Fibroblast of mammary gland (primary cell): ENCODE measurements around the gene S100G.

Experiments
- DNase-seq: peaks from one replicate; pipeline ENCODE4 v3.0.0-alpha.2; 2010; ENCODE audit warnings: low read depth
- H3K4me3 ChIP-seq: 2 replicates; pipeline ENCODE4 v1.5.1; 2011; ENCODE audit warnings: low read depth, mild to moderate bottlenecking, low read length, moderate library complexity; ENCODE audit not compliant: control insufficient read depth
- TF ChIP-seq, protein P1 (sequence below): conservative IDR thresholded peaks from 2 replicates; pipeline ENCODE4 v1.5.1; 2011; ENCODE audit warnings: low read depth, low read length, inconsistent platforms; ENCODE audit not compliant: control insufficient read depth, insufficient read depth

The S100G gene

DNA sequence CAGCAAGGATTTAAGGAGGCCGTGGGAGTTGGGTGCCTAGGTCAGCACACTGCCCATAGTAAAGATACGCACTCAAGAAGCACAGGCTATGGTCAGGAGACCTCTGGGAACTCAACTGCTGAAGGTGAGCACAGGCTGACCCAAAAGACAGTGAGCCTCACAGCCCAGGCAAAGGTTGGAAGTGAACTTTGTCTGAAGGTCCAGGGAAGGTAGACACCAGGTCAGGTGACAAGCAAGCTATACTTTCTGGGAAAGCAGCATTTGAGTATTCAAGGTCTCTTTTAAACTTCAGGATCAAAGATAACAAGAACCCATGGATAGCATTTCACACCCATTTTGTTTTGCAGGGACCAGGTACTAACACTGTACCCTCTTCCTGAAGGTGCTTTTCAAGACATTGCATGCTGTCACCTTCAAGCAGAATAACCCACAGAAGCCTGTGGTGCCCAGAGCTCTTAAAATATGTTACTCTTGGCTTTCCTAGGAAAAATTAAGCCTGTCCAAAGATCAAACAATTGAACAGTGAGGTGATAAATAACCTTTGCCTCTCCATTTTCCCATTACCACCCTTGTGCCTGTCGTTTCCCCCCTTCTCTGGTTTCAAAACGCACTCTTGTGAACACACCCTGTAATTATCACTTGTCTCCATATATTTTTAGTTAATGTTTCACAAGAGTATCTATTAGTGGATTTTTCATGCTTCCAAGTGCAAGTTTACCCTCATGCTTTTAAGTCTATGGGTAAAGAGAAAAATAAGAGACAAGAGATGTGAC, 3.4 kb upstream of the S100G start:
- no peak for DNase-seq
- TF ChIP-seq, protein P1, sequence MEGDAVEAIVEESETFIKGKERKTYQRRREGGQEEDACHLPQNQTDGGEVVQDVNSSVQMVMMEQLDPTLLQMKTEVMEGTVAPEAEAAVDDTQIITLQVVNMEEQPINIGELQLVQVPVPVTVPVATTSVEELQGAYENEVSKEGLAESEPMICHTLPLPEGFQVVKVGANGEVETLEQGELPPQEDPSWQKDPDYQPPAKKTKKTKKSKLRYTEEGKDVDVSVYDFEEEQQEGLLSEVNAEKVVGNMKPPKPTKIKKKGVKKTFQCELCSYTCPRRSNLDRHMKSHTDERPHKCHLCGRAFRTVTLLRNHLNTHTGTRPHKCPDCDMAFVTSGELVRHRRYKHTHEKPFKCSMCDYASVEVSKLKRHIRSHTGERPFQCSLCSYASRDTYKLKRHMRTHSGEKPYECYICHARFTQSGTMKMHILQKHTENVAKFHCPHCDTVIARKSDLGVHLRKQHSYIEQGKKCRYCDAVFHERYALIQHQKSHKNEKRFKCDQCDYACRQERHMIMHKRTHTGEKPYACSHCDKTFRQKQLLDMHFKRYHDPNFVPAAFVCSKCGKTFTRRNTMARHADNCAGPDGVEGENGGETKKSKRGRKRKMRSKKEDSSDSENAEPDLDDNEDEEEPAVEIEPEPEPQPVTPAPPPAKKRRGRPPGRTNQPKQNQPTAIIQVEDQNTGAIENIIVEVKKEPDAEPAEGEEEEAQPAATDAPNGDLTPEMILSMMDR = no peak
- H3K4me3 ChIP-seq = no peak overlapping the region

DNA sequence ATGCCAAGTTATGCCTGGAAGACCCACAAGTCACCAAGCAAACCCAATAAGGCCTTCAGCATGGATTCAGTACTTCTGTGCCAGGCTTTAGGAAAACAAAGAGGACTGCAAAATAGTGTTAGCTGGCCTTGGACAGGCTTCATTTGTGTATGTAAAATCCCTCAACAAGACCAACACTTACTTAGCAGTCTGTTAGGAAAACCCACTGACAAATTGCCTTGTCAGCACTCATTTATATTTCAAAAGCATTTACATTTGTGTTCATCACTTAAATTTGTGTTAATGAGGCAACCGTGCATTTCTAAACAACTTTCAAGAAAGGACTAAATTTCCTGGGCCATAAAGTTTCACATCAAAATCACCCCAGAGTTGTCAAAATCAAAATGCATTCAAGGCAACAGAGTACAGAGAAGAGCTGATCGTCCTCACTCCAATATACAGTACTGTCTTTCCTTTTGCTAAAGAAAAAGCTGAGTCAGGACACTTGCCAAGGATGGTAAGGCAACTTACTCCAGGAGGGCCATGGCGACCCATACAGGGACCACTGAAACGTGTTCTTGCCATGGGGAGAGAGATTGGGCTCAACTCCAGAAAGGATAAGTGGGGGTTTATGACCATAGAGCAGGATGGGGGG, 1.6 kb downstream of the S100G start:
- no peak for DNase-seq
- H3K4me3 ChIP-seq = no peak overlapping the region
- TF ChIP-seq, protein P1 = no peak

DNA sequence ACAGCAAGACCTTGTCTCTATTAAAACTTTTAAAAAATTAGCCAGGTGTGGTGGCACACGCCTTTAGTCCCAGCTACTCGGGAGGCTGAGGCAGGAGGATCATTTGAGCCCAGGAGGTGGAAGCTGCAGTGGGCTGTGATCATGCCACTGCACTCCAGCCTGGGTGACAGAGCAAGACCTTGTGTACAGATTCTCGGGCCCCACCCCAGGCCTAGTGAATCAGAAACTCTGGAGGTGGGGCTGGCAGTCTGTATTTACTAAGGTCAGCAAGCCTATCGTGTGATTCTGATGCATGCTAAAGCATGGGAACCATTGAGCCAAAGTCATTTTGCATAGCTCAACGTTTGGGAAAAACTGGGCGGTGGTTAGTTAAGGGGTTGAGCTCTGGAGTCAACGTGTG, 3.5 kb downstream of the S100G start:
- TF ChIP-seq, protein P1 = no peak
- no peak overlapping the region for H3K4me3 ChIP-seq
- peak; percentile 49 for DNase-seq

DNA sequence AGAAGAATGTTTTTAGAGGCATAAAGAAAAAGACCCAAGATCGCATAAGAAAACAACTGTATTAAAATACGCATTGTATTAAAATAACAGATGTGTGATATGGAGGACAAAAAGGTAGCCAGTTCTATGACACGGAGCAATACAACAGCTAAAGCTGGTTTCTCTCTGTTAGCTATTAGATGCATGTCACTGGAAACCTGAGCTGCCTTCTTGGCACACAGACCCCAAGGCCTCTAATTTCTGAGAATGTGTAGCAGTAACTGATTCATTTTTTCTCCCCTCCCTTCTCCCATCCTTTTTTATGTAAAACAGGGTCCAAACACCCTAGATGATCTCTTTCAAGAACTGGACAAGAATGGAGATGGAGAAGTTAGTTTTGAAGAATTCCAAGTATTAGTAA, 4.1 kb downstream of the S100G start:
- TF ChIP-seq, protein P1 = no peak
- DNase-seq = peak; percentile 25
- no peak overlapping the region for H3K4me3 ChIP-seq

DNA sequence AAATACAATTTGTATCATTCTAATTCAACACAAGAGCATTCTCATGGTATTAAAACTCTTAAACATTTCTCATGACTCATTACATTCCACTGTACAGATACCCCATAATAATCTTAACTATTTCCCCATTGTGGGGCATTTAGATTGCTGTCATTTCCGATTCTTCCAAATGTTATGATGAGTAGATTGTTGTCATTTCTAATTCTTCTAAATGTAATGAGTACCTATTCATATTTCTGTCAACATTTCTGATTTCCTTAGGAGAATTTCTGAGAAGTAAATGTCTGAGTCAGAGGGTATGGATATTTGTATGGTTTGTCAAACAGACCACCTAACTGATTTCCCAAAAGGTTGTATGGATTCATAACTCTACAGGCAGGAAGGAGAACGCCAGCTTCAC, 8.3 kb downstream of the S100G start:
- TF ChIP-seq, protein P1 = no peak
- DNase-seq = peak; percentile 51
- H3K4me3 ChIP-seq = no peak overlapping the region

DNA sequence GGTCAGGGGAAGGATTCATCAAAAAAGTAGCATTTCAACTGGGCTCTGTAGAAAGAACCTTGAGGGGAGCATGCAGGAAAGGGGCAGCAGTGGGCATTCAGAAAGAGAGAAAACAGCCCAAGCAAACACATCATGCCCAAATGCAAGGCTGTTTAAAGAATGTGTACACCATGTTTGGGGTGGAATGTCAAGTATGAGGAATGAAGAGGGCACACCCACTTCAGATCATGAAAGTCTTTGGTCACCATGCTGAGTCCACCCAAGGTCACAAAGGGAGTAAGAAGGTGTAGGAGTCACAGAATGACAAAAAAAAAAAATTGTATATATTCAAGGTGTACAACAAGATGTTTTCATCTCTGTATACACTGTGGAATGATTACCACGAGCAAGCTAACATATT, 9.4 kb downstream of the S100G start:
- TF ChIP-seq, protein P1 = no peak
- DNase-seq = no peak
- no peak overlapping the region for H3K4me3 ChIP-seq
